Ovary (tissue), 9 donors: Measurements from ENCODE around the gene APOBR. TPM values are rescaled to one million over a fixed set of nuclear protein-coding genes. Genes with fewer than 3 reads are reported as not detected.

Experiments used
- DNase-seq, 5 donors: peaks; one replicate each; pipeline ENCODE4 v3.0.0-alpha.2; 2019 to 2020
- H3K27ac ChIP-seq, 2 donors: fragments of 200-600 bp; one replicate each; pipeline versions ENCODE4 v1.5.1 to v1.8.0; 2019 to 2022
- H3K27me3 ChIP-seq: fragments of 200-600 bp; one replicate; pipeline ENCODE4 v1.8.0; 2022
- H3K36me3 ChIP-seq: fragments of 200-600 bp; sonication (generic); one replicate; pipeline ENCODE4 v1.5.1; 2019
- H3K4me1 ChIP-seq: one replicate; pipeline ENCODE4 v1.8.1; 2013; ENCODE audit warnings: mild to moderate bottlenecking, moderate library complexity; ENCODE audit not compliant: insufficient read depth
- H3K4me3 ChIP-seq: fragments of 200-600 bp; sonication (generic); one replicate; pipeline ENCODE4 v1.5.1; 2017
- H3K9me3 ChIP-seq, 2 donors: fragments of 200-600 bp in 1 of 2; sonication (generic) in 1 of 2; one replicate each; pipeline versions ENCODE4 v1.5.1 to v1.8.1; 2013 to 2019; ENCODE audit warnings: mild to moderate bottlenecking in 1 of 2, moderate library complexity in 1 of 2
- EP300 ChIP-seq: sonication (generic); formaldehyde crosslinking; IDR thresholded peaks from one replicate; pipeline ENCODE4 v1.6.1; 2017; ENCODE audit warnings: antibody characterized with exemption
- POLR2A ChIP-seq: fragments of 450-650 bp; IDR thresholded peaks from one replicate; pipeline ENCODE4 v1.6.1; 2017; ENCODE audit warnings: antibody characterized with exemption, mild to moderate bottlenecking, moderate library complexity
- WGBS, 3 donors: extraction: QIAGEN DNeasy Blood & Tissue Kit in 1 of 3; methylation state at CpG; one replicate each; pipeline versions ENCODE4 v1.1.5 to v1.1.7; 2013 to 2017; 5-methylcytosine and 5-hydroxymethylcytosine counted together
- intact Hi-C, 4 donors: fragments of 100-400 bp; cut with DNase I; formaldehyde crosslinking; loops; one replicate each; pipeline versions ENCODE4 v1.11.0 to v1.15.1; 2022 to 2023
- polyA plus RNA-seq, 2 donors: library from polyadenylated mRNA; stranded (reverse); fragments of 200-250 nt in 1 of 2; fragments of 350-450 nt in 1 of 2; fragmentation: Illumina TruSeq in 1 of 2; extraction: RNeasy Lipid Tissue Mini Kit (QIAGEN cat#74804) in 1 of 2; gene quantifications; one replicate each; pipeline ENCODE4 v1.2.3, GENCODE V29; 2013 to 2014
- total RNA-seq, 7 donors: library from RNA; depleted of rRNA in 2 of 7; stranded (reverse); fragments of >200 nt in 2 of 7; fragmentation: NEBNext Ultra II Directional in 3 of 7; extraction: Animal tissue kit (Norgen Biotek cat#: 25700) in 3 of 7; gene quantifications; one replicate each; pipeline versions ENCODE4 v1.1.0 to v1.2.4, GENCODE V29; 2016 to 2023
- TF ChIP-seq, protein P1 (sequence below), 3 donors: fragments of 450-650 bp in 2 of 3; fragments of 200-600 bp in 1 of 3; IDR thresholded peaks; one replicate each; pipeline versions ENCODE4 v1.5.1 to v1.8.0; 2016 to 2022; ENCODE audit warnings: antibody characterized with exemption in 3 of 3, mild to moderate bottlenecking in 1 of 3
- donor health status: DM: no; HTN: no; CAD: no; lungs with moderate emphysema.
- donor health status: DM: no; HTN: no; CAD: no.
- donor health status: Bipolar disorder and iron deficiency.
- donor health status: DM: yes; HTN: yes; CAD: no.
- donor health status: DM: no; HTN: no; CAD: no.
- donor health status: DM: yes; HTN: yes; CAD: no.

Gene APOBR
- total and polyA plus RNA-seq, 9 donors: 0.18 to 1.4 (median 0.48) TPM

DNA sequence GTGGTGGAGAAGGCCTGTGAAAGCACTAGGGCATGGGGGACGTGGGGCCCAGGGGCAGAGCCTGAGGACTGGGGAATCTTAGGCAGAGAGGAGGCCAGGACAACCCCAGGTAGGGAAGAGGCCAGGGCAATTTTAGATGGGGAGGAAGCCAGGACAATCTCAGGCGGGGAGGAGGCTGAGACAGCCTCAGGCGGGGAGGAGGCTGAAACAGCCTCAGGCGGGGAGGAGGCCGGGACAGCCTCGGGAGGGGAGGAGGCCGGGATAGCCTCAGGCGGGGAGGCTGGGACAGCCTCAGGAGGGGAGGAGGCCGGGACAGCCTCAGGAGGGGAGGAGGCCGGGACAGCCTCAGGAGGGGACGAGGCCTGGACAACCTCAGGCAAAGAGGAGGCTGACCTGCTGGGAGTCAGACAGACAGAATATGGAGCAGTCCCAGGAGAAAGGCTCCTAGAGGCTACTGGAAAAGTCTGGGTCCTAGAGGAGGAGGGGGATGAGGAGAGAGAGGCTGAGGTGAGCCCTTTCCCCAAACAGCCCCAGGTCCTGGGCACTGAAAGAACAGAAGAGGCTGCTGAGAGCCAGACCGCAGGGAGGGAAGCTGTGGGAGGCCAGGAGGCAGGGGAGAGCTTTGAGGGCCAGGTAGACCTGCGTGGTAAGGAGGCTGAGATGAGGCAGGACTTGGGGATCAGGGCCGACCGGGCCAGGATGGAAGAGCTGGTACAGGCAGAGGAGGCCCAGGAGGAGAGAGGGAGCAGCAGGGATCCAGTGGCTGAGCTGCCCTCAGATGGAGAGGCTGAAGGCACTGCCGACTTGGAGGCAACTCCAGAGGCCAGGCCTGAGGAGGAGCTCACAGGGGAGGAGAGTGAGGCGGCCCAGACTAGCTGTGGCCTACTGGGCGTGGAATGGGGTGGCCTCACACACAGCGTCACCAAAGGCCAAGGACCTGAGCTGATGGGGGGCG, 1.6 kb downstream of the APOBR start:
- no peak overlapping the region for H3K4me3 ChIP-seq
- 84 to 87% (median 87%) methylated on average over 20 of the region's 20 CpGs for WGBS, 3 donors
- H3K9me3 ChIP-seq: no peaks in the 10 kb centered on the region
- H3K4me1 ChIP-seq: no peaks in the 10 kb centered on the region
- no peaks in the 10 kb centered on the region for H3K36me3 ChIP-seq
- intact Hi-C loops: loop anchor here in 2 of 4 donors (10.0 kb wide), 1 partner anchor 49 kb away; no protein-coding TSS in a partner anchor
- no peaks in the 10 kb centered on the region for H3K27me3 ChIP-seq
- TF ChIP-seq, protein P1, sequence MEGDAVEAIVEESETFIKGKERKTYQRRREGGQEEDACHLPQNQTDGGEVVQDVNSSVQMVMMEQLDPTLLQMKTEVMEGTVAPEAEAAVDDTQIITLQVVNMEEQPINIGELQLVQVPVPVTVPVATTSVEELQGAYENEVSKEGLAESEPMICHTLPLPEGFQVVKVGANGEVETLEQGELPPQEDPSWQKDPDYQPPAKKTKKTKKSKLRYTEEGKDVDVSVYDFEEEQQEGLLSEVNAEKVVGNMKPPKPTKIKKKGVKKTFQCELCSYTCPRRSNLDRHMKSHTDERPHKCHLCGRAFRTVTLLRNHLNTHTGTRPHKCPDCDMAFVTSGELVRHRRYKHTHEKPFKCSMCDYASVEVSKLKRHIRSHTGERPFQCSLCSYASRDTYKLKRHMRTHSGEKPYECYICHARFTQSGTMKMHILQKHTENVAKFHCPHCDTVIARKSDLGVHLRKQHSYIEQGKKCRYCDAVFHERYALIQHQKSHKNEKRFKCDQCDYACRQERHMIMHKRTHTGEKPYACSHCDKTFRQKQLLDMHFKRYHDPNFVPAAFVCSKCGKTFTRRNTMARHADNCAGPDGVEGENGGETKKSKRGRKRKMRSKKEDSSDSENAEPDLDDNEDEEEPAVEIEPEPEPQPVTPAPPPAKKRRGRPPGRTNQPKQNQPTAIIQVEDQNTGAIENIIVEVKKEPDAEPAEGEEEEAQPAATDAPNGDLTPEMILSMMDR (IDR thresholded peaks at IDR 0.05): no peak
- TF ChIP-seq EP300: no peak
- no peak for TF ChIP-seq POLR2A
- no peak for DNase-seq
- no peak overlapping the region for H3K27ac ChIP-seq

DNA sequence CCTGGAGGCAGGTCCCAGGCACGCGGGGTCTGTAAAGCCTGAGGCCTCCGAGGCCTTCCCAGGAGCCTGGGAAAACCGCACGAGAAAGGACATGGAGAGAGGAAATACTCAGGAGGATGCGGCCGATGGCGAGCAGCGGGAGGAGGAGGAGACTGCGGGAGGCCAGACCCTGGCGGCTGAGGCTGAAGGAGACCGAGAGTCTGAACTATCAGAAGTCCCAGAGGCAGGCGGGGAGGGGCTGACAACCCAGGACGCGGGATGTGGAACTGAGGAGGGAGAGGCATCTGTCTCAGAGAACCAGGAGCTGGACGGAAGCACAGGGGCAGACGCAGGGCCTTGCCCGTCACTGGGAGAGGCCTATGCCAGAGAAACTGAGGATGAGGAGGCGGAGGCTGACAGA, 2.4 kb downstream of the APOBR start:
- H3K9me3 ChIP-seq: no peaks in the 10 kb centered on the region
- no peaks in the 10 kb centered on the region for H3K4me1 ChIP-seq
- H3K27me3 ChIP-seq: no peaks in the 10 kb centered on the region
- intact Hi-C loops: loop anchor here in 2 of 4 donors (10.0 kb wide), 1 partner anchor 48 kb away; no protein-coding TSS in a partner anchor
- H3K27ac ChIP-seq: no peak overlapping the region
- 66 to 73% (median 73%) methylated on average over 19 of the region's 19 CpGs for WGBS, 3 donors
- no peak for DNase-seq
- no peak overlapping the region for H3K4me3 ChIP-seq
- no peaks in the 10 kb centered on the region for H3K36me3 ChIP-seq
- TF ChIP-seq EP300 (no peak), POLR2A (no peak)
- TF ChIP-seq, protein P1 (IDR thresholded peaks at IDR 0.05): no peak

DNA sequence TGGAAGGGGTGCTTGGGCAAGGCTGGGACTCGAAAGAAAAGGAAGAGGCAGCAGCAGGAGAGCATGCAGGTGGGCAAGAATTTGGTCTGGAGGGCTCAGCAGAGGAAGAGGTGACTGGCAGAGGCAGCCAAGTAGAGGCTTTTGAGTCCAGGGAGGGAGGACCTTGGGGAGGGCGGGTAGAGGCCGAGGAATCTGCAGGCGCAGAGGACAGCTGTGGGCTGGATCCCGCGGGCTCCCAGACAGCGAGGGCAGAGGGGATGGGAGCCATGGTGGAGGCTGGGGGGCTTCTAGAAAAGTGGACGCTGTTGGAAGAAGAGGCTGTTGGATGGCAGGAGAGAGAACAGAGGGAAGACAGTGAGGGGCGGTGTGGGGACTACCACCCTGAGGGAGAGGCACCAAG, 2.9 kb downstream of the APOBR start:
- intact Hi-C loops: loop anchor here in 2 of 4 donors (10.0 kb wide), 1 partner anchor 47 kb away; no protein-coding TSS in a partner anchor
- H3K36me3 ChIP-seq: no peaks in the 10 kb centered on the region
- H3K4me3 ChIP-seq: no peak overlapping the region
- no peaks in the 10 kb centered on the region for H3K9me3 ChIP-seq
- H3K27ac ChIP-seq: no peak overlapping the region
- H3K27me3 ChIP-seq: no peaks in the 10 kb centered on the region
- H3K4me1 ChIP-seq: no peaks in the 10 kb centered on the region
- TF ChIP-seq, protein P1 (IDR thresholded peaks at IDR 0.05): no peak
- DNase-seq: no peak
- 83 to 90% (median 83%) methylated on average over 9 of the region's 9 CpGs for WGBS, 3 donors

DNA sequence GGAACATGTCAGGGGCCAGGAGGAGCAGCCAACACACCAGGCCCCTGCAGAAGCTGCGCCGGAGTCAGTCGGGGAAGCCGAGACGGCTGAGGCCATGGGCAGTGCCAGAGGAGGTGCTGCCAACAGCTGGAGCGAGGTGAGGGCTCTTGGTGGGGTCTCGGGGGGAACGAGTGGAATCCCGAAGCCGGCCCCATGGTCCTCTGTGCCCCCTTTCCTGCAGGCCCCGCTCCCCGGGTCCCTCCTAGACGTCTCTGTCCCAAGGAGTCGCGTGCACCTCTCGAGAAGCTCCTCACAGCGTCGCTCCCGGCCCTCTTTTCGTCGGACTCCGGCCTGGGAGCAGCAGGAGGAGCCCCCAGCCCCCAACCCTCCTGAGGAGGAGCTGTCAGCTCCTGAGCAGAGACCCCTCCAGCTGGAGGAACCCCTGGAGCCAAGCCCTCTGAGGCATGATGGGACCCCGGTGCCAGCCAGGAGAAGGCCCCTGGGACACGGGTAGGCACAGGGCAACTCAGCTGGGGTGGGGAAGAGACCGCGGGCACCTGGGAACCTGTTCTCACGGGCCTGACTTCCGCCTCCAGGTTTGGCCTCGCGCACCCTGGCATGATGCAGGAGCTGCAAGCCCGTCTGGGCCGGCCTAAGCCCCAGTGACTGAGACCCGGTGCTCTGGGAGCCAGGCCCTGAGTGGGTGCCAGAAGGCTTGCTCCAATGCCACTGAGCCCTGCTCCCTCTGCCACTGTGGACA, 3.6 kb downstream of the APOBR start:
- no peak for TF ChIP-seq EP300
- TF ChIP-seq POLR2A: no peak
- TF ChIP-seq, protein P1 (IDR thresholded peaks at IDR 0.05): no peak
- no peaks in the 10 kb centered on the region for H3K4me1 ChIP-seq
- intact Hi-C loops: loop anchor here in 2 of 4 donors (10.0 kb wide), 1 partner anchor 47 kb away; no protein-coding TSS in a partner anchor
- no peaks in the 10 kb centered on the region for H3K36me3 ChIP-seq
- no peaks in the 10 kb centered on the region for H3K9me3 ChIP-seq
- H3K27me3 ChIP-seq: no peaks in the 10 kb centered on the region
- H3K4me3 ChIP-seq: no peak overlapping the region
- no peak for DNase-seq
- H3K27ac ChIP-seq: no peak overlapping the region
- 79 to 81% (median 80%) methylated on average over 29 to 33 of the region's 33 CpGs for WGBS, 3 donors
